Anterior cingulate cortex (tissue), 58 donors: Measurements from ENCODE around the gene CABLES2.
"Not testable (repeated sequence)": the region's sequence is repeated elsewhere in the genome, so short reads cannot be mapped to it uniquely, and the experiment has no call there.

Experiments
- DNase-seq, 58 donors: peaks; one replicate each; lab custom pipeline; 2025; lab: John Stamatoyannopoulos, UW

Gene CABLES2

DNA sequence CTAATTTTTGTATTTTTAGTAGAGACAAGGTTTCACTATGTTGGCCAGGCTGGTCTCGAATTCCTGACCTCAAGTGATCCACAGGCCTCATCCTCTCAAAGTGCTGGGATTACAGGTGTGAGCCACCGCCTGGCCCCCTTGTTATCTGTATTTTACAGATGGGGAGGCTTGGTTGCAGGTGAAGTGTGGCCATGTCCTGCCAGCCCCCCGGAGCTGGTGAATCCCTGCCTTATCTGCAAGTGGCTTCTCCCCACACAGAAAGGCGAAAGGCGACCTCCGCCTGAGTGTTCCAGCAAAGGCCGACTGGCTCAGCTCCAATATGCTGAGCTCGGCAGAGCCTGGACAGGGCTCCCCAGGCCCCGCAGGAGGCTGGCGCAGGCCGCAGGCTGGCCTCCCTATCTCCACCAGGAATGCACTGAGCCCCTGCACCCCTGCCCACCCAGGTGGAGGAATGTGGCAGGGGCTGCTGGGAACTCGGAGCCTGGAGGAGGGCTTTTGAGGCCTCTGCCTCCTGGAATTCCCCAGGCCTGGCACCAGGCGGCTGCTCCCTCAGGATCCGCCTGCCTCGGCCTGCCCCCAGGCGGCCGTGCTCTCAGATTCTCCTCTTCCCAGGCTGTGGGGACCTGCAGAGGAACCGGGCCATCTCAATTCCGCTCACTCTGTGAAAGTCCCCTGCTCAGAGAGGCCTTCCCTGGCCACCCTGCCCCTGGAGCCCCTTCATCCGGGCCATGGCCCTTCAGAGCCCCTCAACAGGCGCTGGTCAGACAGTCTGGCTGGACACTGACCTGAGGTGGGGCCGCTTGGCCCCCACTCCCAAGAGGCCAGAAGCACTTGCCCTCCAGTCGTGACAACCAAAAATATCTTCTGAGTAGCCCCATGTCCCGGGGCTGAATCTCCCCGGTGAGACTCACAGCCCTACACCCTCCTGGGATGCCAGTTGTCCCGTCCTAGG lies 30.7 kb downstream of the CABLES2 start:
- DNase-seq: peak in 4 of 58 donors; percentile 22 to 34 (median 30)

DNA sequence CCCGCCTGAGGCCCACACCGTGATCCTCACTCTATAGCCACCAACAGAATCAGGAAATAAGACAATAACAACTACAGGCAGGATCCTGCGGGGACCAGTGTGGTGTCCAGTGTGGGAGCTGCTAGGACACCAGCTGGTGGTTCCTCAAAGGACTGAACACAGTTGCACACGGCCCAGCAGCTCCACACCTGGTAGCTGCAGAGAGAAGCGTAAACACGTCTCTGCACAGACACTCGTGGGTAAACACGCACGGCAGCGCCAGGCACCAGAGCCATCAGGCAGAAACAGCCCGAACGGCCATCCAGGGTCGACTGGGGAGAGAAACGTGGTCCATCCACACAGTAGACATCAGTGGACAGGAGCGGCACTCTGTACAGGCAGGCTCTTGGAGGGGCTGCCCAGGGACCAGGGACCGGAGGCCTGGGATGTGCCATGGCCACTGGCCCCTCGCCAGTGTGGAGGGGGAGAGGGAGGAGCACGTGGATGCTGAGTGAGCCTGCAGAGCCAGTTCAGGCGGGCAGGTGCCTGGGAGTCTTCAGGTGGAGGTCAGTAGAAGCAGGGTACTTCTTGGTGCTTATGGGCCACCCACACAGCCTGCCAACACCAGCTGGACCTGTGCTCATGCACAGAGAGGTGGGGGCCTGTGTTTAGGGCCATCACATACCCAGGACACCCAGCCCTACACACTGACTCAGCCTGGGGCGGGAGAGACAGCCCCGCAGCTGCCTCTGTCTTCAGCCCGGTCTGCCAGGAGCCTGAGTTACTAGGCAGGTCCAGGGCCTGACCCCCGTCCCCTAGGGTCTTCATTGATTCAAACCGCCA lies 32.5 kb downstream of the CABLES2 start:
- peak in 2 of 58 donors; percentile 32 to 43 for DNase-seq

DNA sequence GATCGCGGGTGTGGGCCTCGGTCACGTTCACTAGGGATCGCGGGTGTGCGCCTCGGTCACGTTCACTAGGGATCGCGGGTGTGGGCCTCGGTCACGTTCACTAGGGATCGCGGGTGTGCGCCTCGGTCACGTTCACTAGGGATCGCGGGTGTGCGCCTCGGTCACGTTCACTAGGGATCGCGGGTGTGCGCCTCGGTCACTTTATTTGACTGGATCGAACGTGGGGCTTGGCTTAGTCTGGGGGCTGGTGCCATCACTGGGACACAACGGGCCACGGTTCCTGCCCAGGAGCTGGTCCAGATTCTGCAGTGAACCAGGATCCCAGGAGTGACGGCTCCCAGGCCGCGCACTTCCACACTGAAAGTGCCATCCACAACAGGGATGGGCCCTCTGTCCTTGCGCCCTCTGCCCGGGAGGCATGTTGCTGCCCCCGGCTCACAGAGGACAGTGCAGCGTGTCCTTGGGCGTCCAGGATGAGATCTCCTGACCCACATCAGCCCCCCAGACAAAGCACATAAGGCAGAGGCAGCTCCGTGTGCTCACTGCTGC lies 33.4 kb downstream of the CABLES2 start:
- not testable (repeated sequence) for DNase-seq

DNA sequence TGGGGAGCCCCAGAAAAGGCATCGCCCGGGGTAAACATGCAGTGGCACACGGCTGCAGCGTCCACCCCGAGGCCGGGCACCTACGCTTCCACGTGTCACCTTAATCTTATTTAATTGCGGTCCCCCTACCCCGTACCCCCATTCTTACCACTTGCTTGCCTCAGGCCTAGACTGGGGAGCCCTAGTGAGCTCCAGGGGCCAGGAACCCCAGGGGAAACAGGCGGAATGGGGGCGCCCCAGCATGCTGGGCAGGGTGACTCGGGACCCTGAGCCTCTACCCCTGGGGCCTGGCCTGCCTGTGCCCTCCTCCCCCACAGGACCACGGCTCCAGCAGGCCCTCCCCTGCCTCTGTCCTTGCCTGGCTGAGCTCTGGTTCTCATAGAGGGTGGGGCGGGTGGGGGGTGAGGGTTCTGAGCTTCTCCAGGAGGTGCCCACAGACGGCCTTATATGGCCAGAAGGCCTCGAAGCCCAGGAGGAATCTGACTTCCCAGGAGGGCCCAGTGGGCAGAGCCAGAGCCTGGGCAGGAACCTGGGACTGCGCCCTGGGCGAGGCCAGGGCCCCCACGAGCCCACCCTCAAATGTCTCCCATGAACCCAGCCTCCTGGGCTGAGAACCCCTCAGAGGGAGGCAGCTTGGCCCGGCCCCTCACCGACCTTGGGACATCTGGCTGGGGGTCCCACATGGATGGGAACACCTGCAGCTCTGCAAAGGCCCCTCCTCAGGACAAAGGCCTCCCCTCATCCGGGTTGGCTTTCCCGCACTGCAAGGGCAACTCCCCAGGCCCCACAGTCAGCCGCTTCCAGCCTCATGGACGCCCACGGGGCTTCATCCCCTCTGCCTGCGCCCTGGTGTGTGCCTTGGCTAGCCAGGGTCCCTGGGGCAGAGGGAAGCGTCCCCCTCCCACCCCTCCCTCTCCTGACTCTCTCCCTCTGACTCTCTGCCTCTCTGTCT lies 34.8 kb downstream of the CABLES2 start:
- DNase-seq: no peak

DNA sequence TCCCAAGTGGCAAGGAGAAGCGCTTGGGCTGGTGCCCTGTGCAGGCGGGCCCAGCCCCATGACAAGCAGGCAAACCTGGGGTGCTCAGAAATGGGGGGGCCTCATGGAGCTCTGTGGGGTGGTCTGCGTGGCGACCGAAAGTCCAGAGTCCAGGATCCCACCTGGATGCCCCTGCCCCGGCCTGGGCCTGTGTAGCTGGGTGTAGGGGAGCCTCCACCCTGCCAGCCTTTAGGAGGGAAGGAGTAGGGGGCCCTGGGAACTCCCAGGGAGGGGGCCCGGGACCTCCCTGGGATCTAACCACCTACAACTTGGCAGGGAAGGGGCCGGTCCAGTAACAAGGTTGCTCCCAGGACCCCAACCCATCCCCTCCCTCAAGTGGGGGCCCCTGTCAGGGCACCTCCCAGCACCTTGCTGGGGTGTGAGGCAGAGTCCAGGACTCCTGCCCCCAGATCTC lies 35.5 kb downstream of the CABLES2 start:
- DNase-seq: no peak

DNA sequence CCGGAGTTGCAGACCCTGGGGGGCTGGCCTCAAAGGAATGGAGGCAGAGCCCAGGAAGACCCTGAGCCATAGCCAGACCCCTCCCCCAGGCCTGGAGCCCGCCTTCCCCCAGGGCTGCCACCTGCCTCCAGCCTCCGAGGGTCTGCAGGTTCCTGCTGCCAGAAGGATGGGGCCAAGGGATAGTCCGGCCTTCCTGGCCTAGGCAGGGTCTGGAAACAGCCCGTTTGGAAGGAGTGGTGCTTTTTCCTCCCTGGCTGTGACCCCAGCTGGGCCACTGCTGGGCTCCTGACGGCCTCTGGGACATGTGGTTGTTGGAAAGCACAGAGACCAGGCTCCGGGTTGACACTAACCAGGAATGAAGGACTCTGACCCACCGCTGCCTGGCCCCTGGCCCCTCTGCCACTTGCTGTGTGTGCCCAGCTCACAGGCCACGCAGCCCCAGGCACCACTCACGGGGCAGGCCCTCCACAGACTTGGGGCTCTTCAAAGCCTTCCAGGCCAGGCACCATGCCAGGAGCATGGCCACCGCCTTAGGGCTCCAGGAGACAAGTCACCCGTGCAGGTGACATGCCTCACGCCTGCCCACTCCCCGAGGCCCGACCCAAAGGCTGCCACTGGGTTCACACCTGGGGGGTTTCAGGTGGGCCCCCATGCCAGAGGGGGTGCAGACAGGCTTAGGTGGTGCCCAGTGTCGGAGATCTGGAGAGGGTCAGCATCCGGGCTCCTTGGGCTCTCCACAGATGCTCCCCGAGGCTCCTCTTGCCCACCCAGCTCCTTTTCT lies 36.1 kb downstream of the CABLES2 start:
- no peak for DNase-seq

DNA sequence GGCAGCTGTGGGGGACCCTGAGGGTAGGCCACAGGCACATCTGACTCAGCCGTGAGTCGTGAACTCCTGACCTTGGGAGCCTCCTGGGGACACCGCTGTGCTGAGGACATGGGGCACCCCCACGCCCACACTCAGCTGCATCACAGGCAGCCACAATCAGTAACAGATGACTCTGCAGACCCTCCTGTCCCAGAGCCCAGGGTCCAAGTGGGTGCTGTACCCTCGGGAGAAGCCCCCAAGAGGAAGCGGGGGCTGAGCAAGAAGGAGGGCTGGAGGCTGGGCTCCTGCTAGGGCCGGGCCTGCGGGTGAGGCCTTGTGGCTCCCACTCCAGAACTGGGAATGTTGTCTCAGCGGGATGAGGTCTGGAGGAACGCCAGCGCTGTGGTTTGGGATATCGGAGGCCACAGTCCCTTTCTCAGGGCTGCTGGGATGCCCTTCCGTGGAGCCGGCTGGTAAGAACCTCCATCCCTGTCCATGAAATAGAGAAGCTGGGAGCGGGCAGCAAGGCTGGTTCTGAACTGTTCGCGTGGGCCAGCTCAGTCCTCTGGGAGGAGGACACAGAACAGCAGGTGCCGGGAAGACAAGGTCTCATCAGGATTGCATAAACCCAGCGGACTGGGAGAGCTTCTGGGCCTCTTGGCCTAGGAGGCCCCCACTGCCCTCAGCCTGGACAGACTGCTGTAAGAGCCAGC lies 36.8 kb downstream of the CABLES2 start:
- no peak for DNase-seq

DNA sequence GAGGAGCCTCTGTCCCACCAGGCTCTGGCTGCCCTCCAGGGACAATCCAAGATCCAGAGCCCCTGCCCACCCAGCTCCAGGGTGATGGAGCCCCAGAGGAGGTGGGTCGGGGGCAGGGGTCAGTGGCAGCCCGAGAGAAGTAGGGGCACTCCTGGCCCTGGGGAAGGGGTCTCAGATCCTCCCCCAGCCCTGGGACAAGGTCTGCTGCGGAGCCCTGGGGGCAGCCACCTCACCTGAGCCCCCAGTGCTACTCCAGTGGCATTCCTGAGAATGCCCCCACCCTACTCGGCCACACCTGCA lies 37.3 kb downstream of the CABLES2 start:
- DNase-seq: no peak

DNA sequence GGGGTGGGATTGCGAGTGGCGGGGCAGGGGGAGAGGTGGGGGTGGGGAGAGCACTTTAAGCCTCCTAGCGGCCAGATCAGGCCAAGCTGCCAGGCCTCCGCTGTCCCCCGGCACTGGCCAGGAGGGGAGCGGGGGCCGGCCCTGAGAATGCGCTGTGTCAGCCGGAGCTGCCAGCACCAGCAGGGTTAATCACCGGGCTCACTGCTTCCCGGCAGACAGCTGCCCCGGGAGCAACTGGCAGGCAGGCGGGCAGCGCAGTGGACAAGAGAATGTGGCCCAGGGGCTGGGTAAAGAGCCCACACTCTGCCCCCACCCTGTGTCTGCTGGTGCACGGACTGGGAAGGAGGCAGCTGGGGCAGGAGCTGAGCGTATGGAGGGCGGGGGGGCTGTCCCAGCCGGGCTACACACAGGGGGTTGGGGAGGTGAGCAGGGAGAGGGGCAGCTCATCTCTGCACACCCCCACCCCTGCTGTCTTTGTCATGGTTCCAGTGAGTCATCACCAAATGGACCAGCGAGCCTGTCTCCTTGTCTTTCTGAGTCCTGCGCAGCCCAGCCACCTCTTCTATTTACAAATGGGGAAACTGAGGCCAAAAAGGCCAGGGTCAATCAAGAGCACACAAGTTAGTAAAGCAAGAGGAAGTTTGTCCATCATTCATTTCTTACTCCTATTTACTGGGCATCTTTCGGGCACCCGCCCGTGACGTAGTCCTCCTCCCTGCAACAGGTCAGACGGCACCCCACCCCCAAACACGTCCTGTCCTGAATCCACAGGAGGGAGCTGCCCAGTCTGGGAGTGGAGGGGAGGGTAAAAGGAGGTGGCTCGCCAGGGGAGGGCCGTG lies 37.9 kb downstream of the CABLES2 start:
- peak in 13 of 58 donors; percentile 15 to 81 (median 54) for DNase-seq

DNA sequence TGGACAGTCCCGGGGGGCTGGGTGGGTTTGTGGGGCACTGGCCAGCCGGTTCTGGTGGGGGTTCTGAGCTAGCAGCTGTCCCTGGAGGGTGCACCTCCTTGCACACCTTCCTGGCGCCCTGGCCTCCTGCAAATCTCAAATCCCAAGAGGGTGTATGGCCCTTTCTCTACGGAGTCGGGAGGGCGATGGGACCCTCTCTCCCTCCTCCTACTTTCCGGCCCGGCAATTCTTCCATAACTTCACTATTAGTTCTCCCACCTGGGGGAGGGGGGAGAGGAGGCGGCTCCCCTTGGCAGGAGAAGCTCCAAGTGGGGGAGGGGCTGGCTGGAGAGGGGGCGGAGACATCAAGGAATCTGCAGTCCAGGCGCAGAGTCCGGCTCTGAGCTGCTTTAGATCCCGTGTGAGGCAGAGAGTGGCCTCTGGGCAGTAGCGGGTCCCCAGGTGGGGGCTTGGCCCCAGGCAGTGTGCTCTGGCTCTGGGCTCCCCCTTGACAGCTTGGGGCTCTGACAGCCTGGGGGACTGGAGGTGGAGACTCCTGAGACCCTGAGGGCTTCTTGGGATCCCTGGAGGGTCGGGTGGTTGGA lies 38.6 kb downstream of the CABLES2 start:
- DNase-seq: peak in 1 of 58 donors; percentile 24

DNA sequence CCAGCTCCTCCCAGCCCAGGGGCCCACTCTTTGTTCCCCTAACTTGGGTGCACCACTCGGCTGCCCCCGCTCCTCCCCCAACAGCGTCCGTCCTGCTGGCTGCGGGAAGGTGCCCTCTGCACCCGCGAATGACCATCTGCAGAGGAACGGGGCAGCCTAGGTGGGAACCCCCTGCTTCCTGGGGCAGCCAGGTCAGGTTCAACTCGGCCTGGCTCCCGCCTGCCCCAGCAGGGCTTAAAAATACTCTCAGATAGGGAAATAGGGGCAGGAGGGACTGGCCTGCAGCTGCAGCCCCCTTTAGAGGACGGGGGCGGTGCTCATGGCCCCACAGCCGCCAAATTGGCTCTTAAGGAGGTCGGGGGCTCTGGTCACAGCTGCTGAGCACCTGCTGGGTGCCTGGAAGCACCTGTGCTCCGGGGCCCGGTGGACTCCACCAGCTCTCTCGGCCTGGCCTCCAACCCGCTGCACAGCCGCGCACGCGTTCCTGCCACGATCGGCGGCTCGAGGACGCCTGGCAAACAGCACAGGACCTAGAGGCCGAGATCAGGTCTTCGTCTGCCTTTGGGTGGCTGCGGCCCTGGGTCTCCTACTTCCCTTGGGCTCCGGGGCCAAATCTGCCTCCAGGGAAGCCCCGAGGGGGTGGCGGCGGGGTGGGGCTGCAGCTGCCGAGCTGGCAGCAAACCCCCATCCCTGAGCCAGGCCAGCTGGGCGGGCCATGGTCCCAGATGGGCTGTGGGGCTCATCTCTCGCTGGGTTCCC lies 39.3 kb downstream of the CABLES2 start:
- peak in 9 of 58 donors; percentile 20 to 66 (median 43) for DNase-seq

DNA sequence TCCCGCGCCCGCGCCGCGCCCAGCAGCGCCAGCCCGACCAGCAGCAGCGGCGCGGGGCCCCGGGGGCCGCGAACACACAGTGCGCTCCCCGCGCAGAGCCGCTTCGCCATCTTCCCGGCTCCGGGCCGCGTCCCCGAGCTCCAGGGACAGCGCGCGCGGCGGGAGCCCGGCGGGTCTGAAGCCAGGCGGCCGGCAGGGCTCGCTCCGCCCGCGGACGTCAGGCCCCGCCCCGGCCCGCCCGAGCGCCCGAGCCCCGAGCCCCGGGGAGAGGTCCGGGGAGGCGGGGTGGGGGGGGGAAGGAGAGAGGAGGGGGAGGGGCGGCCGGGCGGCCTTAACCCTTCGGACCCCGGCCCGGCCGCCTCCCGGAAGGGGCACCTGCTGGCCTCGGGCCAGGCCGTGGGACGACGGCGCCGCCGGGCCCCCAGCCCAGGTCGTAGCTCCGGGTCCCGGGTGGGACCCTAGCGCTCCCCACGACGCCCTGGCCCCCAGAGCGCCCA lies 39.9 kb downstream of the CABLES2 start, which contains the start of gene LAMA5:
LAMA5 (minus strand) TSS at position 177 of the 497 bp plus-strand sequence; CDS start at position 110, 67 bp downstream.
- peak in 11 of 58 donors; percentile 27 to 52 (median 42) for DNase-seq

DNA sequence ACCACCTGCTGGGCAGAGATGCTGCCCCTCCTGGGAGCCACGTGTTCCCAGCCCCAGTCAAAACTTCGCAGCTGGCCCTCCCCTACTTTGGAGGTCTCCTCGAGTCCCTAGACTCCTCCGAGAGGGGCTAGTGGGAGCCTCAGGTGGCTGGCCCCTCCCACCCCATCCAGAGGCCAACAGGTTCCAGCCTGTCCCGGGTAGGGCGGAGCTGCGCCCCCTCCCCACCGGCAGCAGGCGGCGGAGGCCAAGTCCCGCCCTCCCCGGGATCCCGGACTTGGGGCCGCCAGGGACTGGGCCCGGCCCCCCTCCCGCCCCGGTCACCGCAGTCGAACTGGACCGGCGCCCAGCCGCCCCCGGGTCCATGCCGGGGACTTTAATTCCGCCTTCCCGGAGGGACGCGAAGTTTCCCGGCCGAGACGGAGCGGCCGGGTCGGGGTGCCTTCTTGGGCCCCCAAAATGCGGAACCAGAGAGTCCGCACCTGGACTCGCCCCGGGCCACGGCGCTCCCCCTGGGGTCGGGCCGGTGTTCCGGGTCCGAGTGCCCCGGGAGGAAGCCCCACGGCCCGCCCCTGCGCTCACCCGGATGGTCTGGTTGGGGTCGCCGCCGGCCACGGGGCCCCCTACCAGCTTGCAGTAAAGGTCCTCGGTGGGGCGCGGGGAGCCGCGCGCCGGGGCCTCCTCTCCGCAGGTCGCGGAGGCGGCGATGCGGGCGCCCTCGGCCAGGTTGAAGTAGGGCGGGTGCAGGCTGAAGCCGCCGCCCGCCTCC lies 40.5 kb downstream of the CABLES2 start:
- peak in 1 of 58 donors; percentile 53 for DNase-seq

DNA sequence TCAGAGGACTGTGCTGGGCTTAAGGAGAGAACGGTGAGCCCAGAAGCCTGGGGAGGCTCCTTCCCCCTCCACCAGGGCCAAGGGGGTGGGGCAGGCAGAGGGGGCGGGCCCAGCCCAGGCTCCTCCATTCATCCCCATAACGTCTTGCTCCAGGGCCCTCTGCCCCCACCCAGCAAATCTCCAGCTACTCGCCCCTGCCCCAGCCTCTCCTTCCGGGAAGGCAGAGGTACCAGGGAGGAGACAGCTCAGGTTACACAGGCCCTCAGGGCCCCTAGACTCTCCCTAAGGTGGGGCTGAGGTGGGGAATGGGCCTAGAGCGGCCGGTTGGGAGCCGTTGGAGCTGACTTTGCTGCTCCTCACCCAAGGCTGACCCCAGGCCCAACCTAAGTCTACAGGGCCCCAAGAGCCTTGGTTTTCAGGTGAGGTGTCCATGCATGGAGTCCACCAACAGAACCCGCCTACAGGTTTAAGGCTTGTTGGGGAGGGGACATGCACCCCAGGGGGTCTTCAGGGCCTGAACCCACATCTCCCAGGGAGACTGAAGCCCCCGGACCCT lies 41.2 kb downstream of the CABLES2 start:
- DNase-seq: no peak
